Thoracic aorta (tissue), 2 donors: ENCODE measurements around the gene GNB4. TPM values are rescaled to one million over a fixed set of nuclear protein-coding genes. Genes with fewer than 3 reads are reported as not detected.
A peak's percentile ranks its signal among the peaks of the same experiment; 100 is the strongest.

Source experiments
- ATAC-seq: fragments of 150-250 bp; one replicate; pipeline ENCODE4 v1.8.0; 2017; ENCODE audit warnings: low read depth; ENCODE audit not compliant: insufficient number of reproducible peaks, low FRiP score
- DNase-seq: peaks from one replicate; pipeline ENCODE4 v3.0.0-alpha.2; 2020; ENCODE audit warnings: low spot score
- H3K27ac ChIP-seq, 2 donors: fragments of 200-600 bp; sonication (generic); 1 replicate in 1 of 2; 2 replicates in 1 of 2; pipeline ENCODE4 v1.5.1; 2016; ENCODE audit warnings: mild to moderate bottlenecking in 2 of 2, moderate library complexity in 2 of 2
- H3K27me3 ChIP-seq: fragments of 200-600 bp; sonication (generic); replicated peaks from 2 replicates; pipeline ENCODE4 v1.6.0; 2016; ENCODE audit warnings: mild to moderate bottlenecking; ENCODE audit not compliant: insufficient read depth
- H3K36me3 ChIP-seq: fragments of 200-600 bp; sonication (generic); one replicate; pipeline ENCODE4 v1.5.1; 2016
- H3K4me1 ChIP-seq, 2 donors: fragments of 200-600 bp; sonication (generic); 1 replicate in 1 of 2; 2 replicates in 1 of 2; pipeline versions ENCODE4 v1.5.1 to v1.6.0; 2016; ENCODE audit warnings: low read depth in 2 of 2, mild to moderate bottlenecking in 1 of 2; ENCODE audit not compliant: control insufficient read depth in 1 of 2
- H3K4me3 ChIP-seq: fragments of 200-600 bp; sonication (generic); 2 replicates; pipeline ENCODE4 v1.5.1; 2016; ENCODE audit warnings: mild to moderate bottlenecking
- H3K9me3 ChIP-seq: fragments of 200-600 bp; sonication (generic); 2 replicates; pipeline ENCODE4 v1.5.1; 2016
- CTCF ChIP-seq: fragments of 200-600 bp; sonication (generic); IDR thresholded peaks from one replicate; pipeline ENCODE4 v1.5.1; 2019; ENCODE audit warnings: antibody characterized with exemption
- total RNA-seq, 2 donors: library from RNA; depleted of rRNA; stranded (reverse); fragments of >200 nt; gene quantifications; one replicate each; pipeline versions ENCODE4 v1.1.0 to v1.2.3, GENCODE V29; 2016

Gene GNB4
- total RNA-seq = 10 to 100 TPM; 66.2 to 66.7 TPM

- ATAC-seq (peak; percentile 75), DNase-seq (peak; percentile 36)
- H3K9me3 ChIP-seq = no peaks in the 10 kb centered on the region
- peak within 1 kb of the TSS; percentile 77 for H3K4me3 ChIP-seq
- no peak for TF ChIP-seq CTCF
- no peaks in the 10 kb centered on the region for H3K36me3 ChIP-seq
- no peaks in the 10 kb centered on the region for H3K27me3 ChIP-seq
- peaks cover 21 to 37% of the 10 kb centered on the region in 2 donors for H3K4me1 ChIP-seq
- peak within 1 kb of the TSS; percentile 84 to 90 for H3K27ac ChIP-seq
These were observed at the start of gene GNB4 for GRCh38 chr3:179451265-179452175. Gene GNB4 (minus strand): TSS chr3:179451470. CDS start chr3:179426200, 25,270 bp downstream.

GRCh38 chr3:179495483-179495882 lies 44.2 kb upstream of the GNB4 start:
- H3K4me1 ChIP-seq = no peaks in the 10 kb centered on the region
- H3K9me3 ChIP-seq = peaks cover 35% of the 10 kb centered on the region
- TF ChIP-seq CTCF = no peak
- no peak overlapping the region for H3K4me3 ChIP-seq
- DNase-seq (no peak), ATAC-seq (no peak)
- H3K36me3 ChIP-seq = no peaks in the 10 kb centered on the region
- no peak overlapping the region for H3K27ac ChIP-seq
- H3K27me3 ChIP-seq = no peaks in the 10 kb centered on the region

- Histone ChIP-seq H3K27ac (no peak overlapping the region), H3K36me3 (no peaks in the 10 kb centered on the region), H3K27me3 (no peaks in the 10 kb centered on the region), H3K9me3 (peaks cover 35% of the 10 kb centered on the region), H3K4me3 (no peak overlapping the region), H3K4me1 (no peaks in the 10 kb centered on the region)
- no peak for TF ChIP-seq CTCF
- DNase-seq = no peak
- ATAC-seq = no peak
These were observed 42.0 kb upstream of the GNB4 start for GRCh38 chr3:179493260-179493659.

GRCh38 chr3:179488213-179488612 lies 36.9 kb upstream of the GNB4 start:
- no peak overlapping the region for H3K4me3 ChIP-seq
- no peaks in the 10 kb centered on the region for H3K36me3 ChIP-seq
- no peaks in the 10 kb centered on the region for H3K4me1 ChIP-seq
- DNase-seq (no peak), ATAC-seq (no peak)
- peaks cover 11% of the 10 kb centered on the region for H3K9me3 ChIP-seq
- H3K27ac ChIP-seq = no peak overlapping the region
- no peak for TF ChIP-seq CTCF
- H3K27me3 ChIP-seq = no peaks in the 10 kb centered on the region

- no peaks in the 10 kb centered on the region for H3K36me3 ChIP-seq
- H3K27me3 ChIP-seq = no peaks in the 10 kb centered on the region
- no peak overlapping the region for H3K4me3 ChIP-seq
- no peak overlapping the region for H3K27ac ChIP-seq
- no peak for TF ChIP-seq CTCF
- H3K4me1 ChIP-seq = no peaks in the 10 kb centered on the region
- no peak for ATAC-seq
- peaks cover 5% of the 10 kb centered on the region for H3K9me3 ChIP-seq
- DNase-seq = no peak
These were observed 35.5 kb upstream of the GNB4 start for GRCh38 chr3:179486806-179487205.
